Measurements from ENCODE around the gene ZNF507.

GRCh38 chr19:32318884-32319520 lies 26.4 kb upstream of the ZNF507 start:
- TF ChIP-seq EP300 (IDR thresholded peaks at IDR 0.05; ENCODE audit: low read depth) (no peak), POLR2A (IDR thresholded peaks at IDR 0.05) (no peak)
- TF ChIP-seq, protein P1, sequence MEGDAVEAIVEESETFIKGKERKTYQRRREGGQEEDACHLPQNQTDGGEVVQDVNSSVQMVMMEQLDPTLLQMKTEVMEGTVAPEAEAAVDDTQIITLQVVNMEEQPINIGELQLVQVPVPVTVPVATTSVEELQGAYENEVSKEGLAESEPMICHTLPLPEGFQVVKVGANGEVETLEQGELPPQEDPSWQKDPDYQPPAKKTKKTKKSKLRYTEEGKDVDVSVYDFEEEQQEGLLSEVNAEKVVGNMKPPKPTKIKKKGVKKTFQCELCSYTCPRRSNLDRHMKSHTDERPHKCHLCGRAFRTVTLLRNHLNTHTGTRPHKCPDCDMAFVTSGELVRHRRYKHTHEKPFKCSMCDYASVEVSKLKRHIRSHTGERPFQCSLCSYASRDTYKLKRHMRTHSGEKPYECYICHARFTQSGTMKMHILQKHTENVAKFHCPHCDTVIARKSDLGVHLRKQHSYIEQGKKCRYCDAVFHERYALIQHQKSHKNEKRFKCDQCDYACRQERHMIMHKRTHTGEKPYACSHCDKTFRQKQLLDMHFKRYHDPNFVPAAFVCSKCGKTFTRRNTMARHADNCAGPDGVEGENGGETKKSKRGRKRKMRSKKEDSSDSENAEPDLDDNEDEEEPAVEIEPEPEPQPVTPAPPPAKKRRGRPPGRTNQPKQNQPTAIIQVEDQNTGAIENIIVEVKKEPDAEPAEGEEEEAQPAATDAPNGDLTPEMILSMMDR (IDR thresholded peaks at IDR 0.05), result peak in 4 of 5 experiments; percentile 14 to 19 (median 18)

All from transverse colon (tissue), 3 donors.